Ovary (tissue), 9 donors: ENCODE measurements around the gene BMPR1A. TPM values are rescaled to one million over a fixed set of nuclear protein-coding genes. Genes with fewer than 3 reads are reported as not detected.

Experiments
- DNase-seq, 5 donors: peaks; one replicate each; pipeline ENCODE4 v3.0.0-alpha.2; 2019 to 2020
- H3K27ac ChIP-seq, 2 donors: fragments of 200-600 bp; one replicate each; pipeline versions ENCODE4 v1.5.1 to v1.8.0; 2019 to 2022
- H3K27me3 ChIP-seq: fragments of 200-600 bp; one replicate; pipeline ENCODE4 v1.8.0; 2022
- H3K36me3 ChIP-seq: fragments of 200-600 bp; sonication (generic); one replicate; pipeline ENCODE4 v1.5.1; 2019
- H3K4me1 ChIP-seq: one replicate; pipeline ENCODE4 v1.8.1; 2013; ENCODE audit warnings: mild to moderate bottlenecking, moderate library complexity; ENCODE audit not compliant: insufficient read depth
- H3K4me3 ChIP-seq: fragments of 200-600 bp; sonication (generic); one replicate; pipeline ENCODE4 v1.5.1; 2017
- H3K9me3 ChIP-seq, 2 donors: fragments of 200-600 bp in 1 of 2; sonication (generic) in 1 of 2; one replicate each; pipeline versions ENCODE4 v1.5.1 to v1.8.1; 2013 to 2019; ENCODE audit warnings: mild to moderate bottlenecking in 1 of 2, moderate library complexity in 1 of 2
- EP300 ChIP-seq: sonication (generic); formaldehyde crosslinking; IDR thresholded peaks from one replicate; pipeline ENCODE4 v1.6.1; 2017; ENCODE audit warnings: antibody characterized with exemption
- WGBS, 3 donors: extraction: QIAGEN DNeasy Blood & Tissue Kit in 1 of 3; methylation state at CpG; one replicate each; pipeline versions ENCODE4 v1.1.5 to v1.1.7; 2013 to 2017; 5-methylcytosine and 5-hydroxymethylcytosine counted together
- intact Hi-C, 4 donors: fragments of 100-400 bp; cut with DNase I; formaldehyde crosslinking; loops; one replicate each; pipeline versions ENCODE4 v1.11.0 to v1.15.1; 2022 to 2023
- polyA plus RNA-seq, 2 donors: library from polyadenylated mRNA; stranded (reverse); fragments of 200-250 nt in 1 of 2; fragments of 350-450 nt in 1 of 2; fragmentation: Illumina TruSeq in 1 of 2; extraction: RNeasy Lipid Tissue Mini Kit (QIAGEN cat#74804) in 1 of 2; gene quantifications; one replicate each; pipeline ENCODE4 v1.2.3, GENCODE V29; 2013 to 2014
- small RNA-seq: library from RNA; depleted of rRNA; stranded (forward); fragments of <200 nt; gene quantifications from one replicate; pipeline ENCODE3, GENCODE V24; 2016
- total RNA-seq, 7 donors: library from RNA; depleted of rRNA in 2 of 7; stranded (reverse); fragments of >200 nt in 2 of 7; fragmentation: NEBNext Ultra II Directional in 3 of 7; extraction: Animal tissue kit (Norgen Biotek cat#: 25700) in 3 of 7; gene quantifications; one replicate each; pipeline versions ENCODE4 v1.1.0 to v1.2.4, GENCODE V29; 2016 to 2023
- TF ChIP-seq, protein P1 (sequence below), 3 donors: fragments of 450-650 bp in 2 of 3; fragments of 200-600 bp in 1 of 3; IDR thresholded peaks; one replicate each; pipeline versions ENCODE4 v1.5.1 to v1.8.0; 2016 to 2022; ENCODE audit warnings: antibody characterized with exemption in 3 of 3, mild to moderate bottlenecking in 1 of 3
- donor health status: DM: no; HTN: no; CAD: no; lungs with moderate emphysema.
- donor health status: DM: no; HTN: no; CAD: no.
- donor health status: Bipolar disorder and iron deficiency.
- donor health status: DM: yes; HTN: yes; CAD: no.
- donor health status: DM: no; HTN: no; CAD: no.
- donor health status: DM: yes; HTN: yes; CAD: no.

The BMPR1A gene
- total and polyA plus RNA-seq, 9 donors: 19.0 to 77.9 (median 55.8) TPM

- DNase-seq: no peak
- no peaks in the 10 kb centered on the region for H3K9me3 ChIP-seq
- no peak overlapping the region for H3K27ac ChIP-seq
- intact Hi-C loops: no loop called here
- TF ChIP-seq, protein P1, sequence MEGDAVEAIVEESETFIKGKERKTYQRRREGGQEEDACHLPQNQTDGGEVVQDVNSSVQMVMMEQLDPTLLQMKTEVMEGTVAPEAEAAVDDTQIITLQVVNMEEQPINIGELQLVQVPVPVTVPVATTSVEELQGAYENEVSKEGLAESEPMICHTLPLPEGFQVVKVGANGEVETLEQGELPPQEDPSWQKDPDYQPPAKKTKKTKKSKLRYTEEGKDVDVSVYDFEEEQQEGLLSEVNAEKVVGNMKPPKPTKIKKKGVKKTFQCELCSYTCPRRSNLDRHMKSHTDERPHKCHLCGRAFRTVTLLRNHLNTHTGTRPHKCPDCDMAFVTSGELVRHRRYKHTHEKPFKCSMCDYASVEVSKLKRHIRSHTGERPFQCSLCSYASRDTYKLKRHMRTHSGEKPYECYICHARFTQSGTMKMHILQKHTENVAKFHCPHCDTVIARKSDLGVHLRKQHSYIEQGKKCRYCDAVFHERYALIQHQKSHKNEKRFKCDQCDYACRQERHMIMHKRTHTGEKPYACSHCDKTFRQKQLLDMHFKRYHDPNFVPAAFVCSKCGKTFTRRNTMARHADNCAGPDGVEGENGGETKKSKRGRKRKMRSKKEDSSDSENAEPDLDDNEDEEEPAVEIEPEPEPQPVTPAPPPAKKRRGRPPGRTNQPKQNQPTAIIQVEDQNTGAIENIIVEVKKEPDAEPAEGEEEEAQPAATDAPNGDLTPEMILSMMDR (IDR thresholded peaks at IDR 0.05): no peak
- no peak for TF ChIP-seq EP300
- WGBS, 3 donors: 80 to 85% (median 81%) methylated on average over 5 of the region's 5 CpGs
- H3K36me3 ChIP-seq: no peaks in the 10 kb centered on the region
- H3K27me3 ChIP-seq: no peaks in the 10 kb centered on the region
- peaks cover 14% of the 10 kb centered on the region for H3K4me1 ChIP-seq
- no peak overlapping the region for H3K4me3 ChIP-seq
Measured at GRCh38 chr10:86981716-86982115, 225.3 kb downstream of the BMPR1A start.

Small RNAs within 50 kb of the gene (small RNA-seq; reads per million reads assigned to genes)
- gene RNU1-19P: not detected

Other genes starting within 250 kb of the BMPR1A start
- gene WAPL, start 234.8 kb upstream of the BMPR1A start, total RNA-seq: 10 to 100 TPM; 26.0 to 33.3 (median 31.8) TPM
- 10 to 100 TPM; 15.3 to 19.0 TPM for gene WAPL, start 234.8 kb upstream of the BMPR1A start, polyA plus RNA-seq
- not detected for gene OPN4, start 102.1 kb upstream of the BMPR1A start, total RNA-seq
- gene OPN4, start 102.1 kb upstream of the BMPR1A start, polyA plus RNA-seq: under 1 TPM in 1 of 2 donors, not detected in 1; 0.08 TPM
- 10 to 100 TPM in 1 of 7 donors, 1 to 10 TPM in 6; 1.5 to 12.9 (median 2.6) TPM for gene LDB3, start 88.1 kb upstream of the BMPR1A start, total RNA-seq
- gene LDB3, start 88.1 kb upstream of the BMPR1A start, polyA plus RNA-seq: 1 to 10 TPM; 3.6 to 9.0 TPM
- gene MMRN2, start 201.0 kb downstream of the BMPR1A start, total RNA-seq: 10 to 100 TPM; 11.3 to 44.6 (median 18.5) TPM
- gene MMRN2, start 201.0 kb downstream of the BMPR1A start, polyA plus RNA-seq: 10 to 100 TPM; 21.2 to 29.9 TPM
- 10 to 100 TPM; 15.4 to 76.1 (median 43.6) TPM for gene SNCG, start 202.0 kb downstream of the BMPR1A start, total RNA-seq
- gene SNCG, start 202.0 kb downstream of the BMPR1A start, polyA plus RNA-seq: 10 to 100 TPM; 13.7 to 41.9 TPM
- gene ADIRF, start 211.9 kb downstream of the BMPR1A start, total RNA-seq: 100 to 1,000 TPM; 154 to 451 (median 231) TPM
- 100 to 1,000 TPM in 1 of 2 donors, 10 to 100 TPM in 1; 57.4 to 528 TPM for gene ADIRF, start 211.9 kb downstream of the BMPR1A start, polyA plus RNA-seq